GM12878 (cell line): Measurements from ENCODE around the gene RARB. TPM values are rescaled to one million over a fixed set of nuclear protein-coding genes. Genes with fewer than 3 reads are reported as not detected.

Experiments used
- ATAC-seq: fragments of 200-7000 bp; cut with Tn5 transposase; 3 replicates; pipeline ENCODE4 v1.9.1; 2020; ENCODE audit warnings: mild to moderate bottlenecking, moderate library complexity
- BruUV-seq: library from RNA; stranded (reverse); fragments of 400-500 nt; replicated peaks from 2 replicates; lab custom pipeline; 2021; lab: Mats Ljungman, UMichigan
- CTCF ChIA-PET: fragments of 300-600 bp; sonication (Branson Sonifier 250); formaldehyde crosslinking; extraction: SDS; loops from one replicate; lab custom pipeline; 2021; ENCODE audit warnings: inconsistent platforms; lab: Yijun Ruan, JAX
- POLR2A ChIA-PET: fragments of 350-600 bp; formaldehyde crosslinking; extraction: SDS; loops from one replicate; lab custom pipeline; 2021; ENCODE audit warnings: inconsistent platforms; lab: Charles Lee
- RAD21 ChIA-PET: fragments of 300-600 bp; sonication (Branson Sonifier 250); formaldehyde crosslinking; loops from one replicate; lab custom pipeline; 2023; ENCODE audit warnings: antibody characterized with exemption; ENCODE audit not compliant: unreplicated experiment; lab: Charles Lee
- SMC1A ChIA-PET: fragments of 300-600 bp; sonication (Branson Sonifier 250); formaldehyde crosslinking; loops from one replicate; lab custom pipeline; 2023; ENCODE audit not compliant: unreplicated experiment, uncharacterized antibody; lab: Charles Lee
- DNase-seq: peaks from one replicate; pipeline ENCODE4 v3.0.0-alpha.2; 2011; ENCODE audit warnings: low read depth, low spot score
- FAIRE-seq: peaks from 3 replicates; lab custom pipeline; 2011; peaks lifted over from hg19 to GRCh38; lab: Jason Lieb, UNC
- H2AFZ ChIP-seq: 2 replicates; pipeline ENCODE4 v1.6.0; 2011; ENCODE audit warnings: low read depth, low read length, control low read depth; ENCODE audit not compliant: control insufficient read depth
- H3K27ac ChIP-seq: 2 replicates; pipeline ENCODE4 v1.5.1; 2011; ENCODE audit warnings: control low read depth; ENCODE audit not compliant: control insufficient read depth, insufficient read depth
- H3K27me3 ChIP-seq, 2 experiments: replicated peaks in 1 of 2; 2 replicates each; pipeline versions ENCODE4 v1.6.0 to v1.6.1; 2011; ENCODE audit warnings: low read length in 1 of 2; ENCODE audit not compliant: control insufficient read depth in 2 of 2, insufficient read depth in 2 of 2
- H3K36me3 ChIP-seq, 2 experiments: 2 replicates each; pipeline ENCODE4 v1.5.1; 2011; ENCODE audit warnings: low read length in 1 of 2; ENCODE audit not compliant: control insufficient read depth in 2 of 2, insufficient read depth in 2 of 2
- H3K4me1 ChIP-seq: 2 replicates; pipeline ENCODE4 v1.6.1; 2011; ENCODE audit warnings: mild to moderate bottlenecking, low read length, moderate library complexity, mixed read lengths; ENCODE audit not compliant: control insufficient read depth, insufficient read depth
- H3K4me2 ChIP-seq: 2 replicates; pipeline ENCODE4 v1.6.0; 2011; ENCODE audit warnings: control low read depth; ENCODE audit not compliant: control insufficient read depth, insufficient read depth
- H3K4me3 ChIP-seq: fragments of 200-600 bp; sonication (generic); 2 replicates; pipeline ENCODE4 v1.5.1; 2016
- H3K79me2 ChIP-seq: 2 replicates; pipeline ENCODE4 v1.6.0; 2011; ENCODE audit warnings: low read length; ENCODE audit not compliant: control insufficient read depth, insufficient read depth
- H3K9ac ChIP-seq: 2 replicates; pipeline ENCODE4 v1.8.0; 2011; ENCODE audit warnings: low read length, control low read depth, mixed read lengths; ENCODE audit not compliant: control insufficient read depth, insufficient read depth
- H3K9me3 ChIP-seq: replicated peaks from 3 replicates; pipeline ENCODE4 v1.5.1; 2011; ENCODE audit warnings: mild to moderate bottlenecking, low read length; ENCODE audit not compliant: control insufficient read depth, insufficient read depth
- H4K20me1 ChIP-seq: 2 replicates; pipeline ENCODE4 v1.6.0; 2011; ENCODE audit not compliant: control insufficient read depth, insufficient read depth
- ASH2L ChIP-seq: fragments of 300-600, 200-600 bp; sonication (generic); IDR thresholded peaks from 2 replicates; pipeline ENCODE4 v1.6.1; 2017; ENCODE audit warnings: low read depth, mild to moderate bottlenecking, borderline replicate concordance
- JUNB ChIP-seq: IDR thresholded peaks from 2 replicates; pipeline ENCODE4 v1.6.1; 2016; ENCODE audit warnings: antibody characterized with exemption, mild to moderate bottlenecking
- LARP7 ChIP-seq: fragments of 450-650 bp; IDR thresholded peaks from 2 replicates; pipeline ENCODE4 v1.6.1; 2017; ENCODE audit warnings: mild to moderate bottlenecking
- MTA2 ChIP-seq: fragments of 450-650 bp; IDR thresholded peaks from 2 replicates; pipeline ENCODE4 v1.6.1; 2016; ENCODE audit warnings: low read depth, mild to moderate bottlenecking, moderate library complexity
- NR2F1 ChIP-seq: fragments of 450-650 bp; conservative IDR thresholded peaks from 2 replicates; pipeline ENCODE4 v1.6.1; 2017; ENCODE audit warnings: mild to moderate bottlenecking
- PAX8 ChIP-seq: fragments of 450-650 bp; IDR thresholded peaks from 2 replicates; pipeline ENCODE4 v1.6.1; 2017; ENCODE audit warnings: mild to moderate bottlenecking, moderate library complexity
- POLR2AphosphoS2 ChIP-seq: IDR thresholded peaks from 2 replicates; pipeline ENCODE4 v1.6.1; 2011; ENCODE audit warnings: low read depth, mild to moderate bottlenecking, low read length, improper control_type of control experiment, moderate library complexity
- SIX5 ChIP-seq: IDR thresholded peaks from 2 replicates; pipeline ENCODE4 v1.6.1; 2011; ENCODE audit warnings: mild to moderate bottlenecking, low read depth, low read length, moderate library complexity; ENCODE audit not compliant: severe bottlenecking
- SMARCA5 ChIP-seq: fragments of 450-650 bp; IDR thresholded peaks from 2 replicates; pipeline ENCODE4 v1.6.1; 2017; ENCODE audit warnings: mild to moderate bottlenecking
- SPI1 ChIP-seq: IDR thresholded peaks from 2 replicates; pipeline ENCODE4 v1.6.1; 2011; ENCODE audit warnings: low read depth, mild to moderate bottlenecking, low read length, moderate library complexity, borderline replicate concordance; ENCODE audit not compliant: insufficient read depth
- STAT3 ChIP-seq: IDR thresholded peaks from 2 replicates; pipeline ENCODE4 v1.6.1; 2011; ENCODE audit warnings: low read depth, low read length, improper control_type of control experiment
- TAF1 ChIP-seq: IDR thresholded peaks from 2 replicates; pipeline ENCODE4 v1.6.1; 2011; ENCODE audit warnings: mild to moderate bottlenecking, low read depth, low read length, borderline replicate concordance
- WRNIP1 ChIP-seq: IDR thresholded peaks from 2 replicates; pipeline ENCODE4 v1.6.1; 2011; ENCODE audit warnings: low read depth, low read length, improper control_type of control experiment, borderline replicate concordance
- ZNF274 ChIP-seq: IDR thresholded peaks from one replicate; pipeline ENCODE4 v1.8.0; 2011; ENCODE audit not compliant: insufficient read length, insufficient read depth
- ZZZ3 ChIP-seq: IDR thresholded peaks from 2 replicates; pipeline ENCODE4 v1.6.1; 2011; ENCODE audit warnings: low read depth; ENCODE audit not compliant: control insufficient read depth, insufficient read length
- WGBS: methylation state at CpG from one replicate; pipeline ENCODE4 v1.1.6; 2016; ENCODE audit warnings: low lambda C conversion rate; ENCODE audit not compliant: insufficient replicate concordance, insufficient coverage; ENCODE audit errors: missing lambda C conversion rate; 5-methylcytosine and 5-hydroxymethylcytosine counted together
- in situ Hi-C: fragments of 300-500 bp; cut with MboI; formaldehyde crosslinking; loops from 9 replicates; pipeline ENCODE4 v1.14.3; 2018; ENCODE audit warnings: mixed read lengths
- intact Hi-C: fragments of 100-400 bp; cut with micrococcal nuclease; formaldehyde crosslinking; loops from one replicate; pipeline ENCODE4 v1.14.2; 2022; ENCODE audit not compliant: unreplicated experiment
- polyA plus RNA-seq, 11 experiments: library from polyadenylated mRNA; depleted of rRNA in 4 of 11; unstranded in 6 of 11; stranded (reverse) in 5 of 11; fragments of >200 nt; fragmentation: Nextera tagmentation in 4 of 11; fragmentation: Illumina TruSeq in 1 of 11; extraction: Ambion mirVana in 4 of 11; extraction: Trizol in 1 of 11; gene quantifications; 1 replicate in 1 of 11; 2 replicates in 10 of 11; pipeline versions ENCODE4 v1.2.1 to v1.2.3, GENCODE V29; 2011 to 2016; ENCODE audit warnings: inconsistent platforms in 2 of 11, missing spikeins in 2 of 11, low read depth in 1 of 11
- total RNA-seq, 4 experiments: library from RNA; depleted of rRNA in 3 of 4; stranded (reverse); fragments of >200 nt in 3 of 4; fragmentation: Illumina TruSeq in 1 of 4; extraction: Trizol in 1 of 4; gene quantifications; 2 replicates each; pipeline versions ENCODE4 v1.2.1 to v1.2.3, GENCODE V29; 2013 to 2021
- TF ChIP-seq, protein P1 (sequence below): IDR thresholded peaks from 2 replicates; pipeline ENCODE4 v1.6.1; 2012; ENCODE audit warnings: mild to moderate bottlenecking, low read depth, low read length

Gene RARB
- total and polyA plus RNA-seq, 10 of the 15 experiments (the other 5 are each of a cell fraction or from before 2014, with no cell fraction given) = 0.05 to 0.06 TPM; not detected in 8

DNA sequence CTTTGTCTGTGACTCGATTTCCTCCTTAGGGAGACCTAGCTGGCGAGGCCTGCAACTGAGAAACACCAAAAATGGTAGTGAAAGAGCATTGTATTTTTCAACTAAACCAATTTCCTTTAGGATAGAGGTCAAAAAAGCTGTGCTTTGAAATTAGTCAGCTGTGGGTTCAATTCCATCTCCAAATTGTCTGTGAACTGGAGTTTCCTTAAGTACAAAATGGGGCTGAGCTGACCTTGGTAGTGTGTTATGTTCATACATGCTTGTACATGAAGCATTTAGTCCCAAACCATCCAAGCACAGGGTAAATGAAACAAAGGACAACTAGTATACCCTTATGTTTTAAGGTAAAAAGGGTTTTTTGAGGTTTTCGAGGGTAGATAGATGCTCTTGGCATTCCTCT, 99.3 kb downstream of the RARB start:
- H4K20me1 ChIP-seq = no peaks in the 10 kb centered on the region
- no peaks in the 10 kb centered on the region for H3K4me1 ChIP-seq
- 0% methylated on average over 3 of the region's 3 CpGs for WGBS
- H3K9ac ChIP-seq = no peak overlapping the region
- TF ChIP-seq SMARCA5 (no peak), SIX5 (no peak), STAT3 (no peak), ZZZ3 (no peak), TAF1 (no peak), WRNIP1 (no peak), JUNB (no peak), ZNF274 (no peak), LARP7 (no peak), NR2F1 (no peak), ASH2L (no peak), PAX8 (no peak), SPI1 (no peak), POLR2AphosphoS2 (no peak), MTA2 (no peak)
- TF ChIP-seq, protein P1, sequence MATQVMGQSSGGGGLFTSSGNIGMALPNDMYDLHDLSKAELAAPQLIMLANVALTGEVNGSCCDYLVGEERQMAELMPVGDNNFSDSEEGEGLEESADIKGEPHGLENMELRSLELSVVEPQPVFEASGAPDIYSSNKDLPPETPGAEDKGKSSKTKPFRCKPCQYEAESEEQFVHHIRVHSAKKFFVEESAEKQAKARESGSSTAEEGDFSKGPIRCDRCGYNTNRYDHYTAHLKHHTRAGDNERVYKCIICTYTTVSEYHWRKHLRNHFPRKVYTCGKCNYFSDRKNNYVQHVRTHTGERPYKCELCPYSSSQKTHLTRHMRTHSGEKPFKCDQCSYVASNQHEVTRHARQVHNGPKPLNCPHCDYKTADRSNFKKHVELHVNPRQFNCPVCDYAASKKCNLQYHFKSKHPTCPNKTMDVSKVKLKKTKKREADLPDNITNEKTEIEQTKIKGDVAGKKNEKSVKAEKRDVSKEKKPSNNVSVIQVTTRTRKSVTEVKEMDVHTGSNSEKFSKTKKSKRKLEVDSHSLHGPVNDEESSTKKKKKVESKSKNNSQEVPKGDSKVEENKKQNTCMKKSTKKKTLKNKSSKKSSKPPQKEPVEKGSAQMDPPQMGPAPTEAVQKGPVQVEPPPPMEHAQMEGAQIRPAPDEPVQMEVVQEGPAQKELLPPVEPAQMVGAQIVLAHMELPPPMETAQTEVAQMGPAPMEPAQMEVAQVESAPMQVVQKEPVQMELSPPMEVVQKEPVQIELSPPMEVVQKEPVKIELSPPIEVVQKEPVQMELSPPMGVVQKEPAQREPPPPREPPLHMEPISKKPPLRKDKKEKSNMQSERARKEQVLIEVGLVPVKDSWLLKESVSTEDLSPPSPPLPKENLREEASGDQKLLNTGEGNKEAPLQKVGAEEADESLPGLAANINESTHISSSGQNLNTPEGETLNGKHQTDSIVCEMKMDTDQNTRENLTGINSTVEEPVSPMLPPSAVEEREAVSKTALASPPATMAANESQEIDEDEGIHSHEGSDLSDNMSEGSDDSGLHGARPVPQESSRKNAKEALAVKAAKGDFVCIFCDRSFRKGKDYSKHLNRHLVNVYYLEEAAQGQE = no peak
- TF ChIP-seq, all 136 proteins: peak for 0
- DNase-seq (no peak), FAIRE-seq (no peak), ATAC-seq (no peak)
- Histone ChIP-seq H3K4me3 (no peak overlapping the region), H3K27ac (no peak overlapping the region), H3K9me3 (no peaks in the 10 kb centered on the region), H3K27me3 (no peaks in the 10 kb centered on the region; a peak in 1 of 4 replicates), H3K36me3 (no peaks in the 10 kb centered on the region), H3K79me2 (no peaks in the 10 kb centered on the region), H2AFZ (no peak overlapping the region), H3K4me2 (no peak overlapping the region)
- ChIA-PET SMC1A (no interaction called here), CTCF (no interaction called here), POLR2A (no interaction called here), RAD21 (no interaction called here)
- in situ Hi-C loops (no loop called here), intact Hi-C loops (no loop called here)
- BruUV-seq = no TSS peak
